GM19324 (cell line): ENCODE results near the gene TOR4A.
"Not testable (repeated sequence)": the region's sequence is repeated elsewhere in the genome, so short reads cannot be mapped to it uniquely, and the experiment has no call there.

Experiments
- ATAC-seq: cut with Tn5 transposase; IDR thresholded peaks from one replicate; pipeline ENCODE4 v1.9.1; 2021; ENCODE audit warnings: mild to moderate bottlenecking, moderate library complexity; ENCODE audit not compliant: unreplicated experiment, low FRiP score

TOR4A gene

DNA sequence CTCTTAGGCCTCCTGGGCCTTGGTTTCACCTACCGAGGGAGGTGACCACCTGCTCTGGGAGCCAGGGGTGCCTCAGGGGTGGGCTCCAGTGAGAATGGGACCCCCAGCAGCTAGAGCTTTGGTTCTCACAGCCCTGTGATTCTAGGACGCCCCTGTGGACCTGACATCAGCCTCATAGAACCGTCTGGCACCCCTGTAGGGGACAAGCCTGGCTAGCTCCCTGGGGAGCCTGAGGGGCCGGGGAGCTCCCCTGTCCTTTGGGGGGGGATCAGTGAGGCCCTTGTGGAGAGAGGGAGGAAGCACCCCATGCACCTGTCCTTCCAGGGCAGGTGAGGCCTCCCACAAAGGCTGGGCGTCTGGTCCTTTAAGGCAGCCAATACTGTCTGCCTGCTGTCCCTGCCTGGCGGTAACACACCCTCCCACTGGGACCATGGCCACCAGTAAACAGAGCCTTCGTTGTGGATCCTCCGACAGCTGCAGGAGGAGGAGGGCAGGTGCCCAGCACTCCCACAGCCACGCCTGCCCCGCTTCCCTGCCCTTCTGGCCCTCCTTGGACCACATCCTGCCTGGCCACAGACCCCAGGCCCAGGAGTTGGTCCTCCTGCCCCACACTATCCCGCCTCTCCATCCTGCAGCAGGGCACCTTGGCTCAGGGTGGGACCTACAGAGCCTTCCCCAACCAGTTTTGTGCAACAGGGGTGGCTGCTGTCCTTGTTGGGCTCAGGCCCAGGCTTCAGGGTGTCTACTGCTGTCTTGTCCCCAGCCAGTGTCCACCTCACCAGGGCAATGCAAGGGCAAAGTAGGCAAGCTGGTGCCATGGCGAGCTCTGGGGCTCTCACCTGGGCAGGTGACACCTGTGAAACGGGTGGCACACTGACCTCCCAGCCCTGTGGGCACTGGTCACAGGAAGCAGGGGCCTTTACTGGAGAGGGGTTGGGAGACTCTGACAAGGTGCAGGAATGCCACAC is 39.5 kb upstream of the TOR4A start:
- no peak for ATAC-seq

DNA sequence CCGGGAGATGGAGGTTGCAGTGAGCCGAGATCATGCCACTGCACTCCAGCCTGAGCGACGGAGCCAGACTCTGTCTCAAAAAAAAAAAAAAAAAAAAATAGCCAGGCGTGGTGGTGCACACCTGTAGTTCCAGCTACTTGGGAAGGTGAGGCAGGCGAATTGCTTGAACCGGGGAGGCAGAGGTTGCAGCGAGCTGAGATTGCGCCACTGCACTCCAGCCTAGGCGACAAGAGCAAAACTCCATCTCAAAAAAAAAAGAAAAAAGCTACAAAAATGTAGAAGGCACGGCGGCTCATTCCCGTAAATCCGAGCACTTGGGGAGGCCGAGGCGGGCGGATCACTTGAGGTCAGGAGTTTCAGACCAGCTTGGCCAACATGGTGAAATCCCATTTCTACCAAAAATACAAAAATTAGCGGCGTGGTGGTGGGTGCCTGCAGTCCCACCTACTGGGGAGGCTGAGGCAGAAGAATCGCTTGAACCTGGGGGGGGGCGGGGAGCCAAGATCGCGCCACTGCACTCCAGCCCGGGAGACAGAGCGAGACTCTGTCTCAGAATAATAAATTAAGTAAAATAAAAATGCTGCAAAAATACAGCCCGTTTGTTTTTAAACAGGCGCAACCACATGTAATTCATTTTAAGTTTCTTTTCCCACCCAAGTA is 37.9 kb upstream of the TOR4A start:
- ATAC-seq = not testable (repeated sequence)

DNA sequence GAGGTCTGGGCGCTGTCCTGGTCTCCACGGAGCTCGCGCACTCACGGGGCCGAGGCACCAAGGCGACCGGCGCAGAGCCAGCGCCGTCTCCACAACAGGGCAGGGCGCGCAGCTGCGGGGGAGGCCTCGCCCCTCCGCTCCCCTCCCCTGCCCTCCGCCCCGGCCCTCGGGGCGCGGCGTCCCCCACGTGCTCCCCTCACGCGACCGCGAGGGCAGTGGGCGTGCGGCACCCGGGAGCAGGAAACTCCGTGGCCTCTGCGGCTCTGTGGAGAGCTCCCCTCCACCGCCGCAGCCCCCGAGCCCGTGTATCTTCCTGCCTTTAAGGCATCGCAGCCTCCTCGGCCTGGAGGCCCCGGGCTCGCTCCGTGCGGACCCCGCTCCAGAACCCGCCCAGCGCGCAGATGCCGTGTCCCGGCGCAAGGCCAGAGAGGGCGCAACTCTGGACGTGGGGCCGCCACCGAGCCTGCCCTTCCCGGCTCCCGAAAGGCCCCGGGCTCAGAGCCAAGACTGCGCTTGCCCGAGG is 37.1 kb upstream of the TOR4A start:
- ATAC-seq = peak; percentile 30

DNA sequence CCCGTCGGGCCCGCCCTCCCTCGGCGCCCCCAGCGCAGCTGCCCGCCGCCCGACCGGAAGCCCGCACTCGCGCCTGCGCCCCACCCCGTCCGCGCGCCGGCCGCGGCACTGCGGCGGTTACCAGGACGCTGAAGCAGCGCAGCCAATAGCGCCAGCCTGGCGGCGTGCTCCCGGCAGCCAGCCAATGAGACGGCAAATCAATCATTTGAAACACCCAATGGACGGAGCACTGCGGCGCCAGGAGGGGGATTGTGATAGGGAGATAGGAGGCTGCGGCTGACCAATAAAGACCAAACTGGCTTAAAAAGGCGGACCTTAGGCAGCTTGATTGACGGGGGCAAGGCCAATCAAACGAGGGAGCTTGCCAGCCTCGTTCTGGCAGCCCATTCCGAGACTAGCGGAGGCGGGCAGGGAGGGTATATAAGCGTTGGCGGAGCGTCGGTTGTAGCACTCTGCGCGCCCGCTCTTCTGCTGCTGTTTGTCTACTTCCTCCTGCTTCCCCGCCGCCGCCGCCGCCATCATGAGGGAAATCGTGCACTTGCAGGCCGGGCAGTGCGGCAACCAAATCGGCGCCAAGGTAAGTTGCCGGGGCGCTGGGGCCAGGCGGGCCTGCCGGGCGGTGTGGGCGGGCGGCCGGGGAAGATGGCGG is 36.6 kb upstream of the TOR4A start, which contains the start of gene TUBB4B:
TUBB4B (plus strand) TSS at position 447 of the 649 bp plus-strand sequence; CDS start at position 521, 74 bp downstream.
- ATAC-seq = peak; percentile 85

DNA sequence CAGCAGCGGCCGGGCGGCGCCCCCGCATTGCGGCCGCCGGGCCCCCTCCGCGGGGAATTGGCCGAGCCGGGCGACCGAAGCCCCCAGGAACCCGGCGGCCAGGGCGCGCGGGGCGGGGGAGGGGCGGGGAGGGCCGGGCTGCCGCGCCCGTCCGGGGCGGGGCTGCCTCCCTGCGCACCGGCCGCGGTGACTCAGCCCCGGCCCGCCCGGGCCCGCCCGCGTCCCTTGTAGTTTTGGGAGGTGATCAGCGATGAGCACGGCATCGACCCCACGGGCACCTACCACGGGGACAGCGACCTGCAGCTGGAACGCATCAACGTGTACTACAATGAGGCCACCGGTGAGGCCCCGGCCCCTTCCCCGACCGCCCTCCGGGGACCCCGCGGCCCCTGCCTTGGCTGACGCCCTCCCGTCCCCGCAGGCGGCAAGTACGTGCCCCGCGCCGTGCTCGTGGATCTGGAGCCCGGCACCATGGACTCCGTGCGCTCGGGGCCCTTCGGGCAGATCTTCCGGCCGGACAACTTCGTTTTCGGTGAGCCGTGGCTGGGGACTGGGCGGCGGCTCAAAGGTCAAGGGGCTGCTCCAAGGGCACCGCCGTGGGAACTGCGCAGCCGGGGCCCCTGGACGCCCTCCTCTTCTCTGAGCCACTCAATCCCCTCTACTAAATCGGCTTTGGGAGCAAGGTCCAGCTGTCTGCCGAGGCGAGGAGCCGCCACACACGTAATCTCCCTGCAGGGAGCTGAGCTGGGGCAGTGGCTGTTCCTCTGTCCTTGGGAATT is 35.8 kb upstream of the TOR4A start:
- ATAC-seq = peak; percentile 6

DNA sequence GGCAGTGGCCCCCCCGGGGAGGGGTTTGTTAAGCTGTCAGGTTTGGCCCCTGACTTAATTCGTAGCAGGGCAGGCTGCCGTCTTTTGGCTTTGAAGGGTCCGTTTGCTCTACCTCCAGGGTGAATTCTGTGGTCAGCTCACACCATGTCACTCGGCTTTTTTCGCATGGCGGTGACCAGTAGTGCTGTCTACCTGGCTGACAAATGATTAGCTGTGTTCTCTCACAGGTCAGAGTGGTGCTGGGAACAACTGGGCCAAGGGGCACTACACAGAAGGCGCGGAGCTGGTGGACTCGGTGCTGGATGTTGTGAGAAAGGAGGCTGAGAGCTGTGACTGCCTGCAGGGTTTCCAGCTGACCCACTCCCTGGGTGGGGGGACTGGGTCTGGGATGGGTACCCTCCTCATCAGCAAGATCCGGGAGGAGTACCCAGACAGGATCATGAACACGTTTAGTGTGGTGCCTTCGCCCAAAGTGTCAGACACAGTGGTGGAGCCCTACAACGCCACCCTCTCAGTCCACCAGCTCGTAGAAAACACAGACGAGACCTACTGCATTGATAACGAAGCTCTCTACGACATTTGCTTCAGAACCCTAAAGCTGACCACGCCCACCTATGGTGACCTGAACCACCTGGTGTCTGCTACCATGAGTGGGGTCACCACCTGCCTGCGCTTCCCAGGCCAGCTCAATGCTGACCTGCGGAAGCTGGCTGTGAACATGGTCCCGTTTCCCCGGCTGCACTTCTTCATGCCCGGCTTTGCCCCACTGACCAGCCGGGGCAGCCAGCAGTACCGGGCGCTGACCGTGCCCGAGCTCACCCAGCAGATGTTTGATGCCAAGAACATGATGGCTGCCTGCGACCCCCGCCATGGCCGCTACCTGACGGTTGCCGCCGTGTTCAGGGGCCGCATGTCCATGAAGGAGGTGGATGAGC is 35.0 kb upstream of the TOR4A start:
- no peak for ATAC-seq

DNA sequence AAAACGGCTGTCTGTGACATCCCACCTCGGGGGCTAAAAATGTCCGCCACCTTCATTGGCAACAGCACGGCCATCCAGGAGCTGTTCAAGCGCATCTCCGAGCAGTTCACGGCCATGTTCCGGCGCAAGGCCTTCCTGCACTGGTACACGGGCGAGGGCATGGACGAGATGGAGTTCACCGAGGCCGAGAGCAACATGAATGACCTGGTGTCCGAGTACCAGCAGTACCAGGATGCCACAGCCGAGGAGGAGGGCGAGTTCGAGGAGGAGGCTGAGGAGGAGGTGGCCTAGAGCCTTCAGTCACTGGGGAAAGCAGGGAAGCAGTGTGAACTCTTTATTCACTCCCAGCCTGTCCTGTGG is 34.3 kb upstream of the TOR4A start:
- ATAC-seq = not testable (repeated sequence)

DNA sequence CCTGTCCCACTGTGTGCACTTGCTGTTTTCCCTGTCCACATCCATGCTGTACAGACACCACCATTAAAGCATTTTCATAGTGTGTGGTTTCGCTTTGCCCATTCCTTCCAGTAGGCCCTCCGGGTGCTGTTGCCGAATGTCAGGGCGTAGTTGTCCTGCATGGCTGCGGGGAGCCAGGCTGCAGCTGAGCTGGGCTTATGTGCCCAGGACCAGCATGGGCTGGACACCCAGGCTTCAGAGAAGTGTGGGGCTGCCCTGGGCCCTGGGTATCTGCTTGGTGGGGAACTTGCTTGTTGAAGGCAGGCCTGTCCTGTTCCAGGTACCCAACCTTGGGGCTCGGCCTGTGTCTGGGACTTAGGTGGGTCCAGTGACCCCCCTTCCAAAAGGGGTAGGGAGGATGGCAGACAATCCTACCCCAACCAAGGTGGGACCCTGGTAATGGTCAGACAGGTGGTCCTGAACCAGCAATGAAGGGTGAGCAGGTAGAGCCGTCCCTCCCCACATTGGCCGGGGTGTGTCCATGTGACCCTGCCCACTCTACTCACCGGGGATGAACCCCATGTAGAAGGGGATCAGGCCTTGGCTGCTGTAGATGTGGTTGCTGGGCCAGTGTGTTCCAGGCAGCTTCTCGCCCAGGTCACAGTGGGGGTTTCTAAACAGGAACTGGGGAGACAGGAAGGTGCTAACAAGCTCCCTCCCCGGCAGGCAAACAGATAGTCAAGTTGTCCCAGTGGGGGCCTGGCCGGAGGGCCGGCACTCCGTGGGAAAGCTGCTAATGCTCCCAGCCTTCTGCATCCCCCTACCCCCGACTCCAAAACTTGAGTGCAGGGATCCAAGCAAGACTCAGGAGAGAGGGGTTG is 33.7 kb upstream of the TOR4A start:
- no peak for ATAC-seq

DNA sequence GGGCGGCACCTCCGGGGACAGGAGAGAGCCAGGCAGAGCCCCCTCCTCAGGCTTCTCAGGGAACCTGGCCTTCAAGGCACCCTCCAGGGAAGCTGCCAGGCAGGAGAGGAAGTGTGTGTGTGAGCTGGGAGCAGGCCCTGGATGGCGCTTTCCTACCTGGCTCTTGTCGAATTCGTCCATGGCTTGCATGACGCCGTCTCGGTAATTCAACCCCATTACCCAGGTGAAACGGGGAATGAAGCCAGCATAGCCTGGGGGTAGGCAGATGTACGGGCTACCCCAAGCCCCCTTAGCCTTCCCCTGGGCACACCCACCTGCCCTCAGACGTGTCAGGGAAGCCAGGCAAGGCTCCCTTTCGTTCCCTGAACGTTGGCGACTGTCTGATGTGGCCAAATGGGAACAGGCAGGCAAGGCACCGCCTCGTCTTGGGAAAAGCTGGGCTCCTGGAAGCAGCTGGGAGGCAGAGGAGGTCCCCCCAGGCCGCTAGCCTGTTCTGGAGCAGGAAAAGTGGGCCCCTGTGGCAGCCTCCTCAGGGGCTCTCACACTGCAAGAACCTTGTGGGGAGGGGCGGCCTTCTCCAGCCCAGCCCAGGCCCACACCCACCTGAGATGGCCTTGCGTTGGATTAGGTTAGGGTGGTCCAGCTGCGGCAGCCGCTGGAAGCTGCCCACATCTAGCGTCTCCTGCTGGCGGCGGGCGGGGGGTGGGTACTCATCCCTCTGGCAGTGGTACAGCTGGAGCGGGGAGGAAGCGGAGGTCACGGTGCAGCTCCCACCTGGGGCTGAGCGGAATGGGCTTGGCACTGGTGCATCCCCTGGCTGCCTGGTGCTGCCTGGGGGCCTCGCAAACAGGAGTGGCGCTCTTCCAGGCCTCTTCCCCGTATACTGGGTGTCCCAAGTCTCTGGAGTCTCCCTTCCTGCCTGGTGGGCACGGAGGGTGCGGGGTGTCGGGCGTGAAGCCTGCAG is 32.8 kb upstream of the TOR4A start:
- ATAC-seq = no peak

DNA sequence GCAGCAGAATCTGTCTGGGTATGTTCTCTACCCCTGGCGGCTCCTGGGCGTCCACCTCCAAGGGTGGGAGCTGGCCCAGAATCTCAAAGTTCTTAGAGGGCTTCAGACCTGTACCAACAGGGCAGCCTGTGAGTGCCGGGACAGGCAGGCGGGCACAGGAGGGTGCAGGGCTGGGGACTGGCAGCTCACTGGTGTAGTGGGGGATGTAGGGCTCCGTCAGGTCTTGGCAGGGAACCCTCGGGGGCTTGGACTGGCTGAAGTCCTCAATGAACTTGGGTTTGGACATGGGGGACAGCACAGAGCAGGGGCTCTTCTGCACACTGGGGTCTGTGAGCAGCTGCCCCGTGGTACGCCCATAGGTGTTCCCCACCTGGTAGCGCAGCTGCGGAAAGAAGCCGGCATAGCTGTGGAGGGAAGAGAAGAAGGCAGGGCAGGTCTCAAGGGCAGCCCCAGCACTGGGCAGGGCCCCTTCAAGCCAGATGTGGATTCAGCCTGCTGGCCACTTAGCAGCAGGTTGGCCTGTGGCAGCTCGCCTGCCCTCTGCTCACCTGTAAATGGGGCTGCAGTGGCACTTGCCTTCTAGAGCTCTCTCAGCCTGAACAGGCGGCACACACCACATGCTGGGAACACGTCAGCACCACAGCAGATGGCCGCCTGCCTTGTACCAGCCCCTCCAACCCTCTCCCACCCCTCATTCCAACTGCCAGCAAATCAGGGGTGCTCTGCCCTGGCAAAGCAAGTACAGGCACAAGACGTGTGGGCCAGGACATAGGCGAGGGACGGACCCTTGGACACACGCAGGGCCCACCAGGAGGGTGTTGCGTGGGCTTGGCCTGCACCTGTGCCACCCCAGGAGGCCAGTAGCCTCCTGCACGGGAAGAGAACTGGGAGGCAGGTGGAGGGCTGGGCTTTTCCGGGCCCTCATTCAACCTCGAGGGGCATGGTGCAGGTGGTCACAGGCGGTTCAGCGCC is 31.8 kb upstream of the TOR4A start:
- no peak for ATAC-seq

DNA sequence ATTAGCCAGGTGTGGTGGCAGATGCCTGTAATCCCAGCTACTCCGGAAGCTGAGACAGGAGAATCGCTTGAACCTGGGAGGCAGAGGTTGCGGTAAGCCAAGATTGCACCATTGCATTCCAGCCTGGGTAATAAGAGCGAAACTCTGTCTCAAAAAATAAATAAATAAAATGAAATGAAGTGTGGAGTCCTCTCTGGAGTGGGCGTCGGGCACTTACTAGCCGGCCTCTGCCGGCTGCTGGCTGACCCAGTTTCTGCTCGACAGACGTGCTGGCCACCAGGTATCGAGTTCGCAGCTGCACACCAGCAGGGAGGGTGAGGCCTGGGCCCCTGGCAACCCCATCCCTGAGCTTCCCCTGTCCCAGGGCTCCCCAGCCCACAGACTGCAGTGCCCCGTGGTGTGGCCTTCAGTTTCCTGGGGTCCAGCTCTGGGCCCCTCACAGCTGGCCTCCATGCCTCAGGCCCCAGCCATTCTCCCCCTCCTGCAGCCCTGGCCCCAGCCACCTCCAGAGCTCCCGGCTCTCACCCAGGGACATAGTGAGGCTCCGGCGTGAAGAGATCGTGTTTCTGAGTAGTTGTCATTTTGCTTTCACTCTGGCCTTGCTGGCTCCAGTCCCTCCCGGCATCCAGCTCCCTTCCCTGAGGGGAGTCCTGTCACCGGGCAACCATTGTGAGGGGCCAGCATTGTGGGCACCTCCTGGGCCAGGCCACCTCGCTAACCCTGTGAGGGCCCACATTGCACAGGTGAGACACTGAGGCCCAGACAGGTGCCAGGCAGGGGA is 30.2 kb upstream of the TOR4A start:
- ATAC-seq = no peak

DNA sequence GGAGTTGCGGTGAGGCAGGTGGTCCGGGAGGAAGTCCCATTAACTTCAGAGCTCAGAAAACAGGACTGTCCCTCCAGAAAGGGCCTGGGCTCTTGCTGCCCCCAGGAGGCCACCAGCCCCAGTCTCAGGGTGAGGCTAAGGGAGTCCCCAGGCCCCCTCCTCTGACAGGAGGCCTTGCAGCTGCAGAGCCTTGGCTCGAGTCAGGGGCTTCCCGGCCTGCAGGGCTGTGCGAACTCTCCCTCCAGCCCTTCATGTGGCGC is 29.7 kb upstream of the TOR4A start:
- no peak for ATAC-seq

DNA sequence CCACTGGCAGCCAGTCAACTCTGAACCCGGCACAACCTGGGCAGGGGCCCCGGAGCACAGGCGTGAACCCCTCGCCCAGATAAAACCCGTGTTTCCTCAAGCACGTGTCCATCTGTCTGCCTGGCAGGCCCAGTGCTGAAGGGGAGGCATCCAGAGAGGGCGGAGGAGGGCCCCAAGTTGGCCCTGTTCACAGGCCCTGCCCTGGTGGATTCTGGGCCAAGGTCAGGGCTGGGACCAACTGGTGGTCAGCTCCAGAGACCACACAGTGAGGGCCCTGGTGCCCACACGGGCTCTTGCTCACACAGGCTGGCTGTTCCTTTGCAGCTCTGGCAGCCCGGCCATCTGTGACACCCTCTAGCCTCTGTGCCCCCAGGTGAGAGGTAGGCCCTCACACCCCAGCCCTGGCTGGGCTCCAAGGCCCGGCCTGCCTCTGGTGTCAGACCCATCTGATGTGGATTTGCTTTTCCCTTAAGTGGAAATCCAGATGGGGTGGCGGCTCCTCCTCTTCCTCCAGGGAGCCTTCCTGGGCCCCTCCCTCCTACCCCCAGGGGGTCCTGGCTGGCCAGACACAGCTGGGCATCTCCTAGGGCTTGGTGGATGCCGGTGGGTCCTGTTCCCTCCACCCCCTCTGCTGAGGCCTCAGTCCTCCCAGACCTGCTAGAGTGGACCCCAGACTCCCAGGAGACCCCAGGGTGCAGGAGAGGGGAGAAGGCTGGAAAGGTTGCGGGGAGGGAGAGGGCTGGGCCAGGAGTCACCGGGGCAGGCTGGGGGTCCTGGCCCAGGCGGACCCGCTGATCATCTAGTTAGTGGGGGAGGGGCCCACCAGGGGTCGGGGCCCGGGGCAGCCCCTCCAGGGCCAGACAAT is 27.0 kb upstream of the TOR4A start:
- no peak for ATAC-seq

DNA sequence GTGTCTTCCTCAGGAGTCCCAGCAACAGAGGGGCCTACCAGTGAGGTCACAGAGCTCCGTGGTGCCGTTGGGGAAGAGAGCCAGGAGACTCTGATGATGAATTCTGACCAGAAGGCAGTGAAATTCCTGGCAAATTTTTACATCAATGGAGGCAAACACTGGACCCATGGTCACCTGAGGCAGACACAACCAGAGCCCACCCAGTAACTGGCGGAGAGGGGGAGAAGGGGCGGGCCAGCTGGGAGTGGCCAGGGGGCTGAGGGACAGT is 26.4 kb upstream of the TOR4A start, which contains the start of gene STPG3:
STPG3 (plus strand) TSS at position 93 of the 268 bp plus-strand sequence; CDS start at position 94, 1 bp downstream.
- no peak for ATAC-seq
